MCF 10A (cell line): Measurements from ENCODE around the gene ELFN1. TPM values are rescaled to one million over a fixed set of nuclear protein-coding genes. Genes with fewer than 3 reads are reported as not detected.

Experiments
- BruUV-seq: library from RNA; stranded (reverse); fragments of 400-500 nt; replicated peaks from 2 replicates; lab custom pipeline; 2021; lab: Mats Ljungman, UMichigan
- CTCF ChIA-PET: fragments of 300-600 bp; sonication (Branson Sonifier 250); formaldehyde crosslinking; extraction: SDS; loops from one replicate; lab custom pipeline; 2021; ENCODE audit warnings: antibody characterized with exemption, inconsistent platforms; lab: Yijun Ruan, JAX
- POLR2A ChIA-PET: fragments of 300-600, 350-650 bp; sonication (Branson Sonifier 250); formaldehyde crosslinking; extraction: SDS; loops from one replicate; lab custom pipeline; 2020; ENCODE audit warnings: antibody characterized with exemption, inconsistent platforms; lab: Yijun Ruan, JAX
- DNase-seq: peaks from one replicate; pipeline ENCODE4 v3.0.0-alpha.2; 2018; ENCODE audit not compliant: unreplicated experiment
- H3K27ac Mint-ChIP-seq: one replicate; pipeline ENCODE4 v1.8.0; 2022; ENCODE audit warnings: mild to moderate bottlenecking, low read depth, mixed read lengths; ENCODE audit not compliant: unreplicated experiment
- H3K27me3 Mint-ChIP-seq: one replicate; pipeline ENCODE4 v1.8.0; 2022; ENCODE audit warnings: mixed read lengths; ENCODE audit not compliant: insufficient read depth, unreplicated experiment
- H3K36me3 Mint-ChIP-seq: one replicate; pipeline ENCODE4 v1.8.0; 2022; ENCODE audit warnings: mild to moderate bottlenecking, moderate library complexity, mixed read lengths; ENCODE audit not compliant: insufficient read depth, unreplicated experiment
- H3K4me1 Mint-ChIP-seq: one replicate; pipeline ENCODE4 v1.8.0; 2022; ENCODE audit warnings: mixed read lengths; ENCODE audit not compliant: insufficient read depth, unreplicated experiment
- H3K4me3 Mint-ChIP-seq: one replicate; pipeline ENCODE4 v1.8.0; 2022; ENCODE audit warnings: mild to moderate bottlenecking, moderate library complexity, mixed read lengths; ENCODE audit not compliant: unreplicated experiment
- H3K9me3 Mint-ChIP-seq: one replicate; pipeline ENCODE4 v1.8.0; 2022; ENCODE audit warnings: mixed read lengths; ENCODE audit not compliant: unreplicated experiment
- intact Hi-C: fragments of 100-400 bp; cut with micrococcal nuclease; formaldehyde crosslinking; loops from 2 replicates; pipeline ENCODE4 v1.14.1; 2022
- total RNA-seq: library from RNA; stranded (reverse); gene quantifications from 2 replicates; pipeline ENCODE4 v1.2.3, GENCODE V29; 2022
- TF ChIP-seq, protein P1 (sequence below): fragments of 200-600 bp; IDR thresholded peaks from one replicate; pipeline ENCODE4 v1.8.0; 2022; ENCODE audit warnings: antibody characterized with exemption, mild to moderate bottlenecking; ENCODE audit not compliant: unreplicated experiment

ELFN1 gene
- total RNA-seq, 1 experiment from 2014 or later = not detected

DNA sequence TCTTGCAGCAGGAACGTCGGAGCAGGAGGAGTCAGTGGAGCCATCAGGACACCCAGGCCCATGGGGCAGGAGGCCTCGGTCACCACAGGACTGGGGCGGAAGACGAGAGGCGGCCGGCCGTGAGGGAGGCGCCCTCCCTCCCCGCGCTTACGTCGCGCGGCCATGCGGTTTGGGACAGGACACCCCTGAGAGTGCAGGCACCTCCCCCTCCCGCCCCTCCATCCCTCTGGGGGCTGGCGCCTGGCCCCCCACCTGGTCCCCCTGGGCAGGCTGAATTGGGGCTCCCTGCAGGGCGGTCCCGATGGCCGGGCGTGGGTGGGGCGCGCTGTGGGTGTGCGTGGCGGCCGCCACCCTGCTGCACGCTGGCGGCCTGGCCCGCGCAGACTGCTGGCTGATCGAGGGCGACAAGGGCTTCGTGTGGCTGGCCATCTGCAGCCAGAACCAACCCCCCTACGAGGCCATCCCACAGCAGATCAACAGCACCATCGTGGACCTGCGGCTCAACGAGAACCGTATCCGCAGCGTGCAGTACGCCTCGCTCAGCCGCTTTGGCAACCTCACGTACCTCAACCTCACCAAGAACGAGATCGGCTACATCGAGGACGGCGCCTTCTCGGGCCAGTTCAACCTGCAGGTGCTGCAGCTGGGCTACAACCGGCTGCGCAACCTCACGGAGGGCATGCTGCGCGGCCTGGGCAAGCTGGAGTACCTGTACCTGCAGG lies 74.4 kb downstream of the ELFN1 start:
- Mint-ChIP-seq H3K4me1 (no peaks in the 10 kb centered on the region), H3K9me3 (no peaks in the 10 kb centered on the region), H3K27me3 (peaks cover 14% of the 10 kb centered on the region), H3K36me3 (no peaks in the 10 kb centered on the region), H3K27ac (no peak overlapping the region), H3K4me3 (no peak overlapping the region)
- intact Hi-C loops = no loop called here
- ChIA-PET POLR2A (no interaction called here), CTCF (no interaction called here)
- BruUV-seq = no TSS peak
- TF ChIP-seq, protein P1, sequence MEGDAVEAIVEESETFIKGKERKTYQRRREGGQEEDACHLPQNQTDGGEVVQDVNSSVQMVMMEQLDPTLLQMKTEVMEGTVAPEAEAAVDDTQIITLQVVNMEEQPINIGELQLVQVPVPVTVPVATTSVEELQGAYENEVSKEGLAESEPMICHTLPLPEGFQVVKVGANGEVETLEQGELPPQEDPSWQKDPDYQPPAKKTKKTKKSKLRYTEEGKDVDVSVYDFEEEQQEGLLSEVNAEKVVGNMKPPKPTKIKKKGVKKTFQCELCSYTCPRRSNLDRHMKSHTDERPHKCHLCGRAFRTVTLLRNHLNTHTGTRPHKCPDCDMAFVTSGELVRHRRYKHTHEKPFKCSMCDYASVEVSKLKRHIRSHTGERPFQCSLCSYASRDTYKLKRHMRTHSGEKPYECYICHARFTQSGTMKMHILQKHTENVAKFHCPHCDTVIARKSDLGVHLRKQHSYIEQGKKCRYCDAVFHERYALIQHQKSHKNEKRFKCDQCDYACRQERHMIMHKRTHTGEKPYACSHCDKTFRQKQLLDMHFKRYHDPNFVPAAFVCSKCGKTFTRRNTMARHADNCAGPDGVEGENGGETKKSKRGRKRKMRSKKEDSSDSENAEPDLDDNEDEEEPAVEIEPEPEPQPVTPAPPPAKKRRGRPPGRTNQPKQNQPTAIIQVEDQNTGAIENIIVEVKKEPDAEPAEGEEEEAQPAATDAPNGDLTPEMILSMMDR = no peak
- DNase-seq = no peak

DNA sequence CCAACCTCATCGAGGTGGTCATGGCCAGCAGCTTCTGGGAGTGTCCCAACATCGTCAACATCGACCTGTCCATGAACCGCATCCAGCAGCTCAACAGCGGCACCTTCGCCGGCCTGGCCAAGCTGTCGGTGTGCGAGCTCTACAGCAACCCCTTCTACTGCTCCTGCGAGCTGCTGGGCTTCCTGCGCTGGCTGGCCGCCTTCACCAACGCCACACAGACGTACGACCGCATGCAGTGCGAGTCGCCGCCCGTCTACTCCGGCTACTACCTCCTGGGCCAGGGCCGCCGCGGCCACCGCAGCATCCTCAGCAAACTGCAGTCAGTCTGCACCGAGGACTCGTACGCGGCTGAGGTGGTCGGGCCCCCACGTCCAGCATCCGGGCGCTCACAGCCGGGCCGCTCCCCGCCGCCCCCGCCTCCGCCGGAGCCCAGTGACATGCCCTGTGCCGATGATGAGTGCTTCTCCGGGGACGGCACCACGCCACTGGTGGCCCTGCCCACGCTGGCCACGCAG lies 75.0 kb downstream of the ELFN1 start:
- no TSS peak for BruUV-seq
- Mint-ChIP-seq H3K27ac (no peak overlapping the region), H3K27me3 (peaks cover 13% of the 10 kb centered on the region), H3K4me3 (no peak overlapping the region), H3K36me3 (no peaks in the 10 kb centered on the region), H3K4me1 (no peaks in the 10 kb centered on the region), H3K9me3 (no peaks in the 10 kb centered on the region)
- ChIA-PET POLR2A (no interaction called here), CTCF (interaction anchor here (0.8 kb wide), 1 partner anchor 12 kb away, joined by 3 read pairs; no protein-coding TSS in a partner anchor)
- TF ChIP-seq, protein P1 = no peak
- no peak for DNase-seq
- intact Hi-C loops = no loop called here

DNA sequence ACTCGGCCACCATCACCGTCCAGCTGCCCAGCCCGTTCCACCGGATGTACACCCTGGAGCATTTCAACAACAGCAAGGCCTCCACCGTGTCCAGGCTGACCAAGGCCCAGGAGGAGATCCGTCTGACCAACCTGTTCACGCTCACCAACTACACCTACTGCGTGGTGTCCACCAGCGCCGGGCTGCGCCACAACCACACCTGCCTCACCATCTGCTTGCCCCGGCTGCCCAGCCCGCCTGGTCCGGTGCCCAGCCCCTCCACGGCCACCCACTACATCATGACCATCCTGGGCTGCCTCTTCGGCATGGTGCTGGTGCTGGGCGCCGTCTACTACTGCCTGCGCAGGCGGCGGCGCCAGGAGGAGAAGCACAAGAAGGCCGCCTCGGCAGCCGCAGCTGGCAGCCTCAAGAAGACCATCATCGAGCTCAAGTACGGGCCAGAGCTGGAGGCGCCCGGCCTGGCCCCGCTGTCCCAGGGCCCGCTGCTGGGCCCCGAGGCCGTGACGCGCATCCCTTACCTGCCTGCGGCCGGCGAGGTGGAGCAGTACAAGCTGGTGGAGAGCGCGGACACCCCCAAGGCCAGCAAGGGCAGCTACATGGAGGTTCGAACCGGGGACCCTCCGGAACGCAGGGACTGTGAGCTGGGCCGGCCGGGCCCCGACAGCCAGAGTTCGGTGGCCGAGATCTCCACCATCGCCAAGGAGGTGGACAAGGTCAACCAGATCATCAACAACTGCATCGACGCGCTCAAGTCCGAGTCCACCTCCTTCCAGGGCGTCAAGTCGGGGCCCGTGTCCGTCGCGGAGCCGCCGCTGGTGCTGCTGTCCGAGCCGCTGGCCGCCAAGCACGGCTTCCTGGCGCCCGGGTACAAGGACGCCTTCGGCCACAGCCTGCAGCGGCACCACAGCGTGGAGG lies 75.8 kb downstream of the ELFN1 start:
- no peaks in the 10 kb centered on the region for H3K9me3 Mint-ChIP-seq
- peaks cover 13% of the 10 kb centered on the region for H3K27me3 Mint-ChIP-seq
- ChIA-PET POLR2A (no interaction called here), CTCF (interaction anchor here (0.8 kb wide), 1 partner anchor 11 kb away, joined by 3 read pairs; no protein-coding TSS in a partner anchor)
- DNase-seq = no peak
- intact Hi-C loops = no loop called here
- no peak overlapping the region for H3K27ac Mint-ChIP-seq
- TF ChIP-seq, protein P1 = no peak
- H3K36me3 Mint-ChIP-seq = no peaks in the 10 kb centered on the region
- H3K4me1 Mint-ChIP-seq = no peaks in the 10 kb centered on the region
- BruUV-seq = no TSS peak
- H3K4me3 Mint-ChIP-seq = no peak overlapping the region

DNA sequence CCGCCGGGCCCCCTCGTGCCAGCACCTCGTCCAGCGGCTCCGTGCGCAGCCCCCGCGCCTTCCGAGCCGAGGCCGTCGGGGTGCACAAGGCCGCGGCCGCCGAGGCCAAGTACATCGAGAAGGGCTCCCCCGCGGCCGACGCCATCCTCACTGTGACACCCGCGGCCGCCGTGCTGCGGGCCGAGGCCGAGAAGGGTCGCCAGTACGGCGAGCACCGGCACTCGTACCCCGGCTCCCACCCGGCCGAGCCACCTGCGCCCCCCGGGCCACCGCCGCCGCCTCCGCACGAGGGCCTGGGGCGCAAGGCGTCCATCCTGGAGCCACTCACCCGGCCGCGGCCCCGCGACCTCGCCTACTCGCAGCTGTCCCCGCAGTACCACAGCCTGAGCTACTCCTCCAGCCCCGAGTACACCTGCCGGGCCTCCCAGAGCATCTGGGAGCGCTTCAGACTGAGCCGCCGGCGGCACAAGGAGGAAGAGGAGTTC lies 76.5 kb downstream of the ELFN1 start:
- no peaks in the 10 kb centered on the region for H3K36me3 Mint-ChIP-seq
- POLR2A ChIA-PET = no interaction called here
- BruUV-seq = no TSS peak
- H3K27ac Mint-ChIP-seq = no peak overlapping the region
- CTCF ChIA-PET = no interaction called here
- H3K9me3 Mint-ChIP-seq = no peaks in the 10 kb centered on the region
- H3K4me1 Mint-ChIP-seq = no peaks in the 10 kb centered on the region
- DNase-seq = no peak
- H3K4me3 Mint-ChIP-seq = no peak overlapping the region
- TF ChIP-seq, protein P1 = no peak
- intact Hi-C loops = no loop called here
- H3K27me3 Mint-ChIP-seq = peaks cover 13% of the 10 kb centered on the region
